Gastrocnemius medialis (tissue), 4 donors: Measurements from ENCODE around the gene CCNQ. TPM values are rescaled to one million over a fixed set of nuclear protein-coding genes. Genes with fewer than 3 reads are reported as not detected.
A peak's percentile ranks its signal among the peaks of the same experiment; 100 is the strongest.

Source experiments
- ATAC-seq, 2 donors: fragments of 150-250 bp; one replicate each; pipeline ENCODE4 v1.9.1; 2016
- DNase-seq, 2 donors: peaks; one replicate each; pipeline ENCODE4 v3.0.0-alpha.2; 2019
- H3K27ac ChIP-seq, 4 donors: fragments of 200-600 bp; sonication (generic); 1 replicate in 1 of 4; 2 replicates in 3 of 4; pipeline ENCODE4 v1.5.1; 2016 to 2018; ENCODE audit warnings: mild to moderate bottlenecking in 2 of 4, moderate library complexity in 1 of 4
- H3K27me3 ChIP-seq, 3 donors: fragments of 200-600 bp; sonication (generic) in 2 of 3; 1 replicate in 1 of 3; 2 replicates in 2 of 3; pipeline versions ENCODE4 v1.5.1 to v1.6.0; 2016 to 2019; ENCODE audit warnings: mild to moderate bottlenecking in 1 of 3, moderate library complexity in 1 of 3
- H3K36me3 ChIP-seq, 2 donors: fragments of 200-600 bp; sonication (generic) in 1 of 2; one replicate each; pipeline ENCODE4 v1.5.1; 2017 to 2018
- H3K4me1 ChIP-seq, 2 donors: fragments of 200-600 bp; sonication (generic) in 1 of 2; one replicate each; pipeline ENCODE4 v1.5.1; 2016 to 2017; ENCODE audit warnings: mild to moderate bottlenecking in 2 of 2
- H3K4me3 ChIP-seq, 4 donors: fragments of 200-600 bp; sonication (generic) in 3 of 4; 1 replicate in 1 of 4; 2 replicates in 3 of 4; pipeline ENCODE4 v1.5.1; 2016 to 2019; ENCODE audit warnings: mild to moderate bottlenecking in 2 of 4
- H3K9me3 ChIP-seq, 3 donors: fragments of 200-600 bp; sonication (generic) in 2 of 3; 1 replicate in 1 of 3; 2 replicates in 2 of 3; pipeline ENCODE4 v1.5.1; 2016 to 2019
- CTCF ChIP-seq, 5 experiments: fragments of 450-650 bp in 3 of 5; fragments of 200-600 bp in 2 of 5; sonication (generic) in 2 of 5; IDR thresholded peaks in 4 of 5; conservative IDR thresholded peaks in 1 of 5; 1 replicate in 4 of 5; 2 replicates in 1 of 5; pipeline ENCODE4 v1.5.1; 2016 to 2019; ENCODE audit warnings: antibody characterized with exemption in 5 of 5, mild to moderate bottlenecking in 3 of 5, moderate library complexity in 3 of 5
- POLR2A ChIP-seq, 2 donors: fragments of 450-650 bp; IDR thresholded peaks; one replicate each; pipeline ENCODE4 v1.6.1; 2017; ENCODE audit warnings: antibody characterized with exemption in 2 of 2, mild to moderate bottlenecking in 2 of 2, moderate library complexity in 2 of 2
- in situ Hi-C, 4 donors: fragments of 200-750 bp; cut with MboI; loops; one replicate each; pipeline versions ENCODE4 v1.15.0 to v1.8.0; 2017; ENCODE audit warnings: low sequenced_read_pairs in 4 of 4
- intact Hi-C: fragments of 100-400 bp; cut with DNase I; formaldehyde crosslinking; loops from one replicate; pipeline ENCODE4 v1.15.1; 2023; ENCODE audit warnings: low total_unique reads
- total RNA-seq, 4 donors: library from RNA; depleted of rRNA; stranded (reverse); fragments of >200 nt; gene quantifications; one replicate each; pipeline versions ENCODE4 v1.1.0 to v1.2.3, GENCODE V29; 2016

CCNQ gene
- total RNA-seq, 4 donors from 2014 or later = 48.4 to 61.5 (median 52.8) TPM

- ATAC-seq (no peak), DNase-seq (no peak)
- in situ Hi-C loops (no loop called here), intact Hi-C loops (no loop called here)
- no peaks in the 10 kb centered on the region for H3K36me3 ChIP-seq
- H3K4me3 ChIP-seq = no peak overlapping the region
- H3K9me3 ChIP-seq = no peaks in the 10 kb centered on the region
- TF ChIP-seq CTCF (IDR thresholded peaks at IDR 0.05 in 4 of 5, conservative IDR thresholded peaks at IDR 0.05 in 1 of 5) = no peak
- no peak for TF ChIP-seq POLR2A (IDR thresholded peaks at IDR 0.05)
- H3K4me1 ChIP-seq = peaks cover 0 to 8% of the 10 kb centered on the region in 2 donors
- H3K27me3 ChIP-seq = peaks cover 19 to 71% (median 46%) of the 10 kb centered on the region in 3 donors
- no peak overlapping the region for H3K27ac ChIP-seq
Observed at GRCh38 chrX:153645151-153645550, 46.2 kb upstream of the CCNQ start.

- H3K27ac ChIP-seq = no peak overlapping the region
- no peak overlapping the region for H3K4me3 ChIP-seq
- no peak for TF ChIP-seq CTCF (IDR thresholded peaks at IDR 0.05 in 4 of 5, conservative IDR thresholded peaks at IDR 0.05 in 1 of 5)
- TF ChIP-seq POLR2A (IDR thresholded peaks at IDR 0.05) = no peak
- in situ Hi-C loops (no loop called here), intact Hi-C loops (no loop called here)
- no peaks in the 10 kb centered on the region for H3K36me3 ChIP-seq
- H3K4me1 ChIP-seq = peaks cover 0 to 8% of the 10 kb centered on the region in 2 donors
- DNase-seq = no peak
- ATAC-seq = no peak
- peaks cover 19 to 71% (median 46%) of the 10 kb centered on the region in 3 donors for H3K27me3 ChIP-seq
- no peaks in the 10 kb centered on the region for H3K9me3 ChIP-seq
Observed at GRCh38 chrX:153644356-153645125, 45.6 kb upstream of the CCNQ start.

GRCh38 chrX:153643431-153644351 is 44.8 kb upstream of the CCNQ start:
- peak in 1 of 2 donors; percentile 33 for ATAC-seq
- in situ Hi-C loops = no loop called here
- no peaks in the 10 kb centered on the region for H3K36me3 ChIP-seq
- no peak for DNase-seq
- H3K4me3 ChIP-seq = peak overlapping the region in 2 of 4 donors; percentile 13 to 16
- no peak overlapping the region for H3K27ac ChIP-seq
- TF ChIP-seq CTCF (IDR thresholded peaks at IDR 0.05 in 4 of 5, conservative IDR thresholded peaks at IDR 0.05 in 1 of 5) (peak in 1 of 5 experiments; percentile 7), POLR2A (IDR thresholded peaks at IDR 0.05) (no peak)
- H3K4me1 ChIP-seq = peaks cover 0 to 8% of the 10 kb centered on the region in 2 donors
- H3K9me3 ChIP-seq = no peaks in the 10 kb centered on the region
- intact Hi-C loops = no loop called here
- peaks cover 19 to 67% (median 46%) of the 10 kb centered on the region in 3 donors for H3K27me3 ChIP-seq

- intact Hi-C loops (no loop called here), in situ Hi-C loops (no loop called here)
- no peak for DNase-seq
- TF ChIP-seq POLR2A (IDR thresholded peaks at IDR 0.05) = no peak
- TF ChIP-seq CTCF (IDR thresholded peaks at IDR 0.05 in 4 of 5, conservative IDR thresholded peaks at IDR 0.05 in 1 of 5) = no peak
- Histone ChIP-seq H3K4me3 (no peak overlapping the region), H3K27me3 (peaks cover 19 to 61% (median 46%) of the 10 kb centered on the region in 3 donors), H3K4me1 (peaks cover 0 to 8% of the 10 kb centered on the region in 2 donors), H3K9me3 (no peaks in the 10 kb centered on the region), H3K36me3 (no peaks in the 10 kb centered on the region), H3K27ac (no peak overlapping the region)
- no peak for ATAC-seq
Observed at GRCh38 chrX:153642655-153643430, 43.9 kb upstream of the CCNQ start.
